ENCODE measurements around the gene CDHR2.

CDHR2 gene

GRCh38 chr5:176534640-176535039 is 14.5 kb upstream of the CDHR2 start:
- Histone ChIP-seq H2BK12ac (ENCODE audit: low read length) (no peak overlapping the region), H2BK120ac (ENCODE audit: low read depth, low read length) (no peak overlapping the region), H3K18ac (ENCODE audit: low read length) (no peak overlapping the region), H2BK5ac (ENCODE audit: low read length) (no peak overlapping the region), H3K4me1 (ENCODE audit: control insufficient read depth in 2 of 2, insufficient read depth in 1 of 2, low read depth in 1 of 2, low read length in 2 of 2) (peaks cover 5 to 19% of the 10 kb centered on the region in 2 donors), H3K14ac (ENCODE audit: low read length) (no peak overlapping the region), H3K9me3 (replicated peaks in 1 of 2; ENCODE audit: control insufficient read depth in 2 of 2, insufficient read depth in 1 of 2, low read depth in 1 of 2, low read length in 2 of 2) (no peaks in the 10 kb centered on the region), H3K79me1 (ENCODE audit: low read depth, low read length) (peaks cover 23% of the 10 kb centered on the region), H4K91ac (ENCODE audit: low read depth, low read length, poor library complexity) (no peak overlapping the region), H2AFZ (ENCODE audit: low read length) (no peak overlapping the region), H3K23ac (ENCODE audit: low read depth, low read length, poor library complexity) (no peak overlapping the region), H2BK15ac (ENCODE audit: low read length) (no peak overlapping the region), H3K36me3 (replicated peaks in 1 of 2; ENCODE audit: control insufficient read depth in 2 of 2, insufficient read depth in 2 of 2, low read length in 2 of 2) (peaks cover 24 to 49% of the 10 kb centered on the region in 2 donors), H3K27ac (replicated peaks; ENCODE audit: low read length) (no peak overlapping the region), H3K4me3 (ENCODE audit: low read length in 2 of 2) (peak overlapping the region; percentile 13 to 92), H3K4me2 (ENCODE audit: insufficient read depth, low read length, poor library complexity, severe bottlenecking) (no peak overlapping the region), H3K27me3 (ENCODE audit: control insufficient read depth in 3 of 3, insufficient read depth in 3 of 3, low read depth in 1 of 3, low read length in 3 of 3) (no peaks in the 10 kb centered on the region), H3K9ac (ENCODE audit: low read depth, low read length, poor library complexity) (no peak overlapping the region), H3K4ac (ENCODE audit: low read length) (no peak overlapping the region), H2AK5ac (ENCODE audit: low read depth, low read length) (no peak overlapping the region), H4K8ac (ENCODE audit: low read depth, low read length) (no peak overlapping the region)
- no CpG with 5 or more reads among the region's 4 CpGs for WGBS, 2 donors (ENCODE audit: extremely low coverage in 2 of 2, insufficient read length in 2 of 2, insufficient replicate concordance in 1 of 2)
- no peak for DNase-seq (ENCODE audit: low spot score)

- Histone ChIP-seq H4K8ac (ENCODE audit: low read depth, low read length) (no peak overlapping the region), H2BK120ac (ENCODE audit: low read depth, low read length) (no peak overlapping the region), H3K36me3 (replicated peaks in 1 of 2; ENCODE audit: control insufficient read depth in 2 of 2, insufficient read depth in 2 of 2, low read length in 2 of 2) (peaks cover 22 to 46% of the 10 kb centered on the region in 2 donors), H2AFZ (ENCODE audit: low read length) (no peak overlapping the region), H3K27ac (replicated peaks; ENCODE audit: low read length) (no peak overlapping the region), H2BK12ac (ENCODE audit: low read length) (no peak overlapping the region), H3K14ac (ENCODE audit: low read length) (no peak overlapping the region), H3K9me3 (replicated peaks in 1 of 2; ENCODE audit: control insufficient read depth in 2 of 2, insufficient read depth in 1 of 2, low read depth in 1 of 2, low read length in 2 of 2) (no peaks in the 10 kb centered on the region), H3K9ac (ENCODE audit: low read depth, low read length, poor library complexity) (peak overlapping the region; percentile 56), H3K27me3 (ENCODE audit: control insufficient read depth in 3 of 3, insufficient read depth in 3 of 3, low read depth in 1 of 3, low read length in 3 of 3) (no peaks in the 10 kb centered on the region), H3K4me2 (ENCODE audit: insufficient read depth, low read length, poor library complexity, severe bottlenecking) (peak overlapping the region; percentile 85), H4K91ac (ENCODE audit: low read depth, low read length, poor library complexity) (no peak overlapping the region), H3K18ac (ENCODE audit: low read length) (no peak overlapping the region), H3K23ac (ENCODE audit: low read depth, low read length, poor library complexity) (no peak overlapping the region), H2AK5ac (ENCODE audit: low read depth, low read length) (peak overlapping the region; percentile 26), H3K79me1 (ENCODE audit: low read depth, low read length) (peaks cover 23% of the 10 kb centered on the region), H2BK5ac (ENCODE audit: low read length) (no peak overlapping the region), H3K4me1 (ENCODE audit: control insufficient read depth in 2 of 2, insufficient read depth in 1 of 2, low read depth in 1 of 2, low read length in 2 of 2) (peaks cover 5 to 19% of the 10 kb centered on the region in 2 donors), H3K4me3 (ENCODE audit: low read length in 2 of 2) (peak overlapping the region; percentile 90 to 92), H3K4ac (ENCODE audit: low read length) (no peak overlapping the region), H2BK15ac (ENCODE audit: low read length) (no peak overlapping the region)
- DNase-seq (ENCODE audit: low spot score), result no peak
- no CpG with 5 or more reads among the region's 11 CpGs for WGBS, 2 donors (ENCODE audit: extremely low coverage in 2 of 2, insufficient read length in 2 of 2, insufficient replicate concordance in 1 of 2)
Observed at GRCh38 chr5:176535101-176535663, 14.0 kb upstream of the CDHR2 start.

- Histone ChIP-seq H3K79me1 (ENCODE audit: low read depth, low read length) (peaks cover 23% of the 10 kb centered on the region), H2BK12ac (ENCODE audit: low read length) (no peak overlapping the region), H2AFZ (ENCODE audit: low read length) (peak overlapping the region; percentile 90), H3K4me3 (ENCODE audit: low read length in 2 of 2) (peak overlapping the region; percentile 90 to 92), H3K4ac (ENCODE audit: low read length) (no peak overlapping the region), H3K9ac (ENCODE audit: low read depth, low read length, poor library complexity) (peak overlapping the region; percentile 92), H4K91ac (ENCODE audit: low read depth, low read length, poor library complexity) (no peak overlapping the region), H3K36me3 (replicated peaks in 1 of 2; ENCODE audit: control insufficient read depth in 2 of 2, insufficient read depth in 2 of 2, low read length in 2 of 2) (peaks cover 18 to 42% of the 10 kb centered on the region in 2 donors), H3K27ac (replicated peaks; ENCODE audit: low read length) (no peak overlapping the region), H3K4me1 (ENCODE audit: control insufficient read depth in 2 of 2, insufficient read depth in 1 of 2, low read depth in 1 of 2, low read length in 2 of 2) (peaks cover 5 to 19% of the 10 kb centered on the region in 2 donors), H3K27me3 (ENCODE audit: control insufficient read depth in 3 of 3, insufficient read depth in 3 of 3, low read depth in 1 of 3, low read length in 3 of 3) (no peaks in the 10 kb centered on the region), H3K18ac (ENCODE audit: low read length) (peak overlapping the region; percentile 99), H2AK5ac (ENCODE audit: low read depth, low read length) (peak overlapping the region; percentile 26), H3K14ac (ENCODE audit: low read length) (no peak overlapping the region), H2BK5ac (ENCODE audit: low read length) (no peak overlapping the region), H2BK120ac (ENCODE audit: low read depth, low read length) (peak overlapping the region; percentile 90), H3K4me2 (ENCODE audit: insufficient read depth, low read length, poor library complexity, severe bottlenecking) (peak overlapping the region; percentile 85), H3K23ac (ENCODE audit: low read depth, low read length, poor library complexity) (no peak overlapping the region), H3K9me3 (replicated peaks in 1 of 2; ENCODE audit: control insufficient read depth in 2 of 2, insufficient read depth in 1 of 2, low read depth in 1 of 2, low read length in 2 of 2) (no peaks in the 10 kb centered on the region), H4K8ac (ENCODE audit: low read depth, low read length) (no peak overlapping the region), H2BK15ac (ENCODE audit: low read length) (no peak overlapping the region)
- no peak for DNase-seq (ENCODE audit: low spot score)
- WGBS, 2 donors (ENCODE audit: extremely low coverage in 2 of 2, insufficient read length in 2 of 2, insufficient replicate concordance in 1 of 2), result no CpG with 5 or more reads among the region's 9 CpGs
Observed at GRCh38 chr5:176535664-176536131, 13.4 kb upstream of the CDHR2 start.

GRCh38 chr5:176536132-176536901 is 12.8 kb upstream of the CDHR2 start:
- peak overlapping the region; percentile 26 for H2AK5ac ChIP-seq (ENCODE audit: low read depth, low read length)
- peak overlapping the region; percentile 90 to 92 for H3K4me3 ChIP-seq (ENCODE audit: low read length in 2 of 2)
- no peaks in the 10 kb centered on the region for H3K9me3 ChIP-seq (replicated peaks in 1 of 2; ENCODE audit: control insufficient read depth in 2 of 2, insufficient read depth in 1 of 2, low read depth in 1 of 2, low read length in 2 of 2)
- H3K27me3 ChIP-seq (ENCODE audit: control insufficient read depth in 3 of 3, insufficient read depth in 3 of 3, low read depth in 1 of 3, low read length in 3 of 3), result no peaks in the 10 kb centered on the region
- H3K4ac ChIP-seq (ENCODE audit: low read length), result no peak overlapping the region
- H2BK5ac ChIP-seq (ENCODE audit: low read length), result peak overlapping the region; percentile 96
- peaks cover 7 to 22% of the 10 kb centered on the region in 2 donors for H3K4me1 ChIP-seq (ENCODE audit: control insufficient read depth in 2 of 2, insufficient read depth in 1 of 2, low read depth in 1 of 2, low read length in 2 of 2)
- H3K14ac ChIP-seq (ENCODE audit: low read length), result peak overlapping the region; percentile 78
- no peak overlapping the region for H2BK12ac ChIP-seq (ENCODE audit: low read length)
- H2BK120ac ChIP-seq (ENCODE audit: low read depth, low read length), result peak overlapping the region; percentile 90
- H2AFZ ChIP-seq (ENCODE audit: low read length), result peak overlapping the region; percentile 90
- peak overlapping the region; percentile 99 for H3K18ac ChIP-seq (ENCODE audit: low read length)
- peak overlapping the region; percentile 92 for H3K9ac ChIP-seq (ENCODE audit: low read depth, low read length, poor library complexity)
- H4K91ac ChIP-seq (ENCODE audit: low read depth, low read length, poor library complexity), result peak overlapping the region; percentile 86
- peak overlapping the region; percentile 26 for H2BK15ac ChIP-seq (ENCODE audit: low read length)
- peaks cover 21% of the 10 kb centered on the region for H3K79me1 ChIP-seq (ENCODE audit: low read depth, low read length)
- H3K36me3 ChIP-seq (replicated peaks in 1 of 2; ENCODE audit: control insufficient read depth in 2 of 2, insufficient read depth in 2 of 2, low read length in 2 of 2), result peaks cover 13 to 37% of the 10 kb centered on the region in 2 donors
- H3K23ac ChIP-seq (ENCODE audit: low read depth, low read length, poor library complexity), result no peak overlapping the region
- peak overlapping the region; percentile 97 for H3K27ac ChIP-seq (replicated peaks; ENCODE audit: low read length)
- peak; percentile 82 for DNase-seq (ENCODE audit: low spot score)
- H3K4me2 ChIP-seq (ENCODE audit: insufficient read depth, low read length, poor library complexity, severe bottlenecking), result peak overlapping the region; percentile 85
- H4K8ac ChIP-seq (ENCODE audit: low read depth, low read length), result no peak overlapping the region
- no CpG with 5 or more reads among the region's 43 CpGs for WGBS, 2 donors (ENCODE audit: extremely low coverage in 2 of 2, insufficient read length in 2 of 2, insufficient replicate concordance in 1 of 2)

Measured in neuronal stem cell (in vitro differentiated cells).